ENCODE results near the gene CRX.
"Not testable (repeated sequence)": the region's sequence is repeated elsewhere in the genome, so short reads cannot be mapped to it uniquely, and the experiment has no call there.

Gene CRX

GRCh38 chr19:47861630-47862029 is 39.9 kb downstream of the CRX start:
- DNase-seq: no peak

- peak; percentile 47 for DNase-seq
Measured at GRCh38 chr19:47863514-47863936, 41.8 kb downstream of the CRX start.

- no peak for DNase-seq
Measured at GRCh38 chr19:47865166-47865565, 43.4 kb downstream of the CRX start.

GRCh38 chr19:47878906-47879305 is 57.2 kb downstream of the CRX start:
- DNase-seq: no peak

- DNase-seq: not testable (repeated sequence)
Measured at GRCh38 chr19:47879385-47879784, 57.6 kb downstream of the CRX start.

GRCh38 chr19:47881757-47882156 is 60.0 kb downstream of the CRX start:
- DNase-seq: no peak

GRCh38 chr19:47882890-47883289 is 61.2 kb downstream of the CRX start:
- no peak for DNase-seq

- DNase-seq: no peak
Measured at GRCh38 chr19:47885067-47885463, 63.3 kb downstream of the CRX start.

GRCh38 chr19:47886010-47886559 is 64.3 kb downstream of the CRX start, which contains the start of gene SULT2A1:
Gene SULT2A1 (minus strand): TSS chr19:47886315. CDS start chr19:47886257, 58 bp downstream.
- no peak for DNase-seq

- DNase-seq: no peak
Measured at GRCh38 chr19:47890865-47891621, 69.3 kb downstream of the CRX start.

GRCh38 chr19:47891622-47891922 is 69.8 kb downstream of the CRX start:
- DNase-seq: no peak

GRCh38 chr19:47891923-47892666 is 70.4 kb downstream of the CRX start:
- DNase-seq: no peak

All from NCI-H1105 treated with DMSO at 0.1 percent for 48 hours (cell line).